ENCODE measurements around the gene SFMBT2. TPM values are rescaled to one million over a fixed set of nuclear protein-coding genes. Genes with fewer than 3 reads are reported as not detected.

Gene SFMBT2
- total and polyA plus RNA-seq, 2 of the 4 experiments (the other 2 are of a cell fraction): 0.70 to 1.3 TPM

- intact Hi-C loops (cut with micrococcal nuclease) (no loop called here), dilution Hi-C loops (cut with HindIII; ENCODE audit: low sequenced_read_pairs, unreplicated experiment) (no loop called here), in situ Hi-C loops (cut with MboI; ENCODE audit: low sequenced_read_pairs) (no loop called here)
- no peak overlapping the region for H3K9ac ChIP-seq (ENCODE audit: low read depth, low read length)
- no peaks in the 10 kb centered on the region for H3K9me3 ChIP-seq (ENCODE audit: control insufficient read depth, insufficient read depth, low read length)
- peaks cover 1% of the 10 kb centered on the region; the same call in 1 of the 2 replicates for H3K36me3 ChIP-seq (ENCODE audit: control insufficient read depth, insufficient read depth, low read length)
- H2AK5ac ChIP-seq (ENCODE audit: low read depth, low read length): no peak overlapping the region
- H4K20me1 ChIP-seq (ENCODE audit: insufficient read depth, low read length): no peaks in the 10 kb centered on the region
- H2BK15ac ChIP-seq (ENCODE audit: low read depth, low read length): no peak overlapping the region
- no peak overlapping the region for H3K4me2 ChIP-seq (ENCODE audit: low read depth, low read length)
- CTCF ChIA-PET: no interaction called here
- no peak overlapping the region for H4K8ac ChIP-seq (ENCODE audit: low read depth in 2 of 2, low read length in 2 of 2)
- H3K14ac ChIP-seq (replicated peaks; ENCODE audit: low read depth, low read length): no peak overlapping the region
- no peaks in the 10 kb centered on the region for H3K79me1 ChIP-seq (ENCODE audit: low read depth in 1 of 2, low read length in 2 of 2)
- no peak overlapping the region for H4K91ac ChIP-seq (ENCODE audit: insufficient read depth, low read depth, low read length)
- TF ChIP-seq POLR2A (IDR thresholded peaks at IDR 0.05; ENCODE audit: low read depth, low read length): no peak
- TF ChIP-seq RCOR1 (IDR thresholded peaks at IDR 0.05; ENCODE audit: insufficient replicate concordance, low read length): no peak
- TF ChIP-seq MAFK (IDR thresholded peaks at IDR 0.05; ENCODE audit: low read depth, low read length): no peak
- no peak for TF ChIP-seq FOS (IDR thresholded peaks at IDR 0.05; ENCODE audit: low read depth, low read length)
- TF ChIP-seq MAZ (IDR thresholded peaks at IDR 0.05; ENCODE audit: borderline replicate concordance, low read depth, low read length): no peak
- TF ChIP-seq NFE2L2 (IDR thresholded peaks at IDR 0.05; ENCODE audit: low read depth, low read length): no peak
- no peak for TF ChIP-seq RFX5 (IDR thresholded peaks at IDR 0.05; ENCODE audit: low read depth, low read length)
- TF ChIP-seq MXI1 (IDR thresholded peaks at IDR 0.05; ENCODE audit: borderline replicate concordance, low read depth, low read length): no peak
- BruUV-seq (replicated peaks): no TSS peak
- no peak overlapping the region for H3K27ac ChIP-seq (ENCODE audit: insufficient read depth, low read length)
- no peak overlapping the region for H2BK20ac ChIP-seq (ENCODE audit: low read depth, low read length)
- H3K9me1 ChIP-seq (ENCODE audit: insufficient read depth, low read length): no peaks in the 10 kb centered on the region
- DNase-seq (no peak), ATAC-seq (ENCODE audit: low read depth) (no peak)
- H2AFZ ChIP-seq (replicated peaks; ENCODE audit: low read length, poor library complexity): no peak overlapping the region
- no peak overlapping the region for H3K23ac ChIP-seq (ENCODE audit: low read depth, low read length)
- no peak overlapping the region for H2BK5ac ChIP-seq (ENCODE audit: low read depth, low read length, poor library complexity, severe bottlenecking)
- no peaks in the 10 kb centered on the region for H3K4me1 ChIP-seq (ENCODE audit: control insufficient read depth, insufficient read depth, low read length)
- H3K4ac ChIP-seq (ENCODE audit: low read depth, low read length): no peak overlapping the region
- H2AK9ac ChIP-seq (replicated peaks; ENCODE audit: low read depth, low read length, poor library complexity): no peak overlapping the region
- H3K18ac ChIP-seq (ENCODE audit: low read depth, low read length): no peak overlapping the region
- no peak overlapping the region for H4K5ac ChIP-seq (ENCODE audit: low read depth, low read length)
- WGBS, 2 experiments (ENCODE audit: extremely low coverage in 2 of 2, insufficient read length in 1 of 2): no CpG with 5 or more reads among the region's 2 CpGs
- no peak overlapping the region for H3K4me3 ChIP-seq (ENCODE audit: insufficient read depth, low read depth, low read length)
- H3K27me3 ChIP-seq (ENCODE audit: control insufficient read depth, insufficient read depth, low read length): no peaks in the 10 kb centered on the region
- POLR2A ChIA-PET (ENCODE audit: unreplicated experiment): no interaction called here
- no peak overlapping the region for H2BK120ac ChIP-seq (ENCODE audit: low read depth, low read length)
- H3K56ac ChIP-seq (ENCODE audit: extremely low read depth, insufficient read depth, low read length): no peak overlapping the region
Observed at GRCh38 chr10:7157091-7157490, 253.7 kb downstream of the SFMBT2 start.

Measured in IMR-90 (cell line).